Endothelial cell of umbilical vein (primary cell): Measurements from ENCODE around the gene LRRC27. TPM values are rescaled to one million over a fixed set of nuclear protein-coding genes. Genes with fewer than 3 reads are reported as not detected.
A peak's percentile ranks its signal among the peaks of the same experiment; 100 is the strongest.

ENCODE experiments used
- BruUV-seq: library from RNA; stranded (reverse); fragments of 400-500 nt; replicated peaks from 2 replicates; lab custom pipeline; 2021; lab: Mats Ljungman, UMichigan
- CTCF ChIA-PET: fragments of 300-600, 350-600 bp; sonication (Branson Sonifier 250); formaldehyde crosslinking; loops from one replicate; lab custom pipeline; 2021; ENCODE audit warnings: antibody characterized with exemption, inconsistent platforms; lab: Charles Lee
- POLR2A ChIA-PET: fragments of 300-600, 350-600 bp; sonication (Branson Sonifier 250); formaldehyde crosslinking; loops from one replicate; lab custom pipeline; 2021; ENCODE audit warnings: antibody characterized with exemption, inconsistent platforms; lab: Charles Lee
- DNase-seq: peaks from one replicate; pipeline ENCODE4 v3.0.0-alpha.2; 2011; ENCODE audit warnings: low read depth, low spot score
- FAIRE-seq: peaks from 2 replicates; lab custom pipeline; 2011; peaks lifted over from hg19 to GRCh38; lab: Jason Lieb, UNC
- H2AFZ ChIP-seq: 2 replicates; pipeline ENCODE4 v1.6.0; 2012; ENCODE audit warnings: low read depth, low read length, control low read depth, inconsistent platforms
- H3K27ac ChIP-seq: 2 replicates; pipeline ENCODE4 v1.5.1; 2011; ENCODE audit warnings: low read depth, mild to moderate bottlenecking, control low read depth, low read length, moderate library complexity; ENCODE audit not compliant: insufficient read depth
- H3K27me3 ChIP-seq, 2 experiments: 2 replicates each; pipeline versions ENCODE4 v1.6.0 to v1.6.1; 2011; ENCODE audit warnings: low read length in 2 of 2, mixed read lengths in 1 of 2; ENCODE audit not compliant: control insufficient read depth in 2 of 2, insufficient read depth in 2 of 2
- H3K36me3 ChIP-seq, 2 experiments: 2 replicates in 1 of 2; 3 replicates in 1 of 2; pipeline ENCODE4 v1.5.1; 2011; ENCODE audit warnings: low read length in 2 of 2, mild to moderate bottlenecking in 1 of 2, moderate library complexity in 1 of 2; ENCODE audit not compliant: control insufficient read depth in 2 of 2, insufficient read depth in 2 of 2; ENCODE audit errors: extremely low read depth in 1 of 2
- H3K4me1 ChIP-seq: 3 replicates; pipeline ENCODE4 v1.5.1; 2011; ENCODE audit warnings: mild to moderate bottlenecking, low read length; ENCODE audit not compliant: control insufficient read depth, insufficient read depth; ENCODE audit errors: extremely low read depth
- H3K4me2 ChIP-seq: 2 replicates; pipeline ENCODE4 v1.6.1; 2011; ENCODE audit warnings: low read length, control low read depth, mixed read lengths; ENCODE audit not compliant: insufficient read depth
- H3K4me3 ChIP-seq, 3 experiments: fragments of 200-600 bp in 1 of 3; sonication (generic), shearing (Covaris generic) in 1 of 3; replicated peaks in 1 of 3; 2 replicates each; pipeline ENCODE4 v1.5.1; 2011 to 2016; ENCODE audit warnings: control low read depth in 3 of 3, low read length in 3 of 3, mild to moderate bottlenecking in 2 of 3, inconsistent platforms in 1 of 3, low read depth in 1 of 3, moderate library complexity in 1 of 3; ENCODE audit not compliant: insufficient read depth in 1 of 3
- H3K79me2 ChIP-seq: 2 replicates; pipeline ENCODE4 v1.6.0; 2012; ENCODE audit warnings: low read length, inconsistent platforms; ENCODE audit not compliant: control insufficient read depth, insufficient read depth
- H3K9ac ChIP-seq: replicated peaks from 2 replicates; pipeline ENCODE3; 2011; ENCODE audit warnings: low read length, control low read depth; ENCODE audit not compliant: insufficient read depth; ENCODE audit errors: extremely low read depth
- H3K9me1 ChIP-seq: replicated peaks from 3 replicates; pipeline ENCODE4 v1.6.0; 2011; ENCODE audit warnings: mild to moderate bottlenecking, low read length; ENCODE audit not compliant: control insufficient read depth, insufficient read depth; ENCODE audit errors: extremely low read depth
- H3K9me3 ChIP-seq: replicated peaks from 2 replicates; pipeline ENCODE4 v1.5.1; 2012; ENCODE audit warnings: low read length, inconsistent platforms; ENCODE audit not compliant: control insufficient read depth, insufficient read depth
- H4K20me1 ChIP-seq: replicated peaks from 2 replicates; pipeline ENCODE3; 2011; ENCODE audit warnings: mild to moderate bottlenecking, low read length; ENCODE audit not compliant: control insufficient read depth, insufficient read depth; ENCODE audit errors: extremely low read depth
- CTCF ChIP-seq, 2 donors: IDR thresholded peaks; 1 replicate in 1 of 2; 2 replicates in 1 of 2; pipeline ENCODE4 v1.5.1; 2011; ENCODE audit warnings: low read length in 2 of 2, mild to moderate bottlenecking in 2 of 2, moderate library complexity in 2 of 2, control low read depth in 1 of 2, inconsistent platforms in 1 of 2, low read depth in 1 of 2; ENCODE audit not compliant: insufficient read depth in 1 of 2; ENCODE audit errors: extremely low read depth in 1 of 2
- EZH2 ChIP-seq: IDR thresholded peaks from 2 replicates; pipeline ENCODE4 v1.6.1; 2012; ENCODE audit warnings: borderline replicate concordance, low read depth, mild to moderate bottlenecking, moderate library complexity, low read length, inconsistent platforms; ENCODE audit not compliant: severe bottlenecking
- FOS ChIP-seq: IDR thresholded peaks from 2 replicates; pipeline ENCODE4 v1.6.1; 2011; ENCODE audit warnings: mild to moderate bottlenecking, low read length, moderate library complexity, borderline replicate concordance; ENCODE audit not compliant: insufficient read depth
- MAX ChIP-seq: IDR thresholded peaks from 2 replicates; pipeline ENCODE4 v1.6.1; 2011; ENCODE audit not compliant: insufficient read depth, insufficient read length
- MYC ChIP-seq: IDR thresholded peaks from one replicate; pipeline ENCODE4 v1.6.1; 2011; ENCODE audit warnings: mild to moderate bottlenecking, low read depth, low read length
- POLR2A ChIP-seq: IDR thresholded peaks from 2 replicates; pipeline ENCODE4 v1.6.1; 2012; ENCODE audit warnings: low read depth, mild to moderate bottlenecking, control low read depth, low read length
- dilution Hi-C: fragments of 300-500 bp; cut with MboI; formaldehyde crosslinking; loops from one replicate; pipeline ENCODE4 v1.15.0; 2019; ENCODE audit warnings: low sequenced_read_pairs; ENCODE audit not compliant: extremely low pct_ligation_motif_present
- intact Hi-C: fragments of 100-400 bp; cut with micrococcal nuclease; formaldehyde crosslinking; loops from one replicate; pipeline ENCODE4 v1.10.0; 2022
- polyA plus RNA-seq, 4 experiments: library from polyadenylated mRNA; depleted of rRNA in 3 of 4; stranded (reverse) in 3 of 4; unstranded in 1 of 4; fragments of >200 nt; gene quantifications; 2 replicates each; pipeline versions ENCODE4 v1.2.1 to v1.2.3, GENCODE V29; 2011 to 2012; ENCODE audit warnings: missing spikeins in 1 of 4
- total RNA-seq: library from RNA; stranded (reverse); gene quantifications from 2 replicates; pipeline ENCODE4 v1.2.3, GENCODE V29; 2021

Gene LRRC27
- total and polyA plus RNA-seq, 2 donors (not counting 3 experiments of a cell fraction or from before 2014, with no cell fraction given), result 8.3 to 13.6 TPM

GRCh38 chr10:132396494-132397035 is 64.6 kb downstream of the LRRC27 start:
- TF ChIP-seq EZH2, result no peak
- no peak for TF ChIP-seq MYC
- no peak for TF ChIP-seq MAX
- no peak for TF ChIP-seq POLR2A
- TF ChIP-seq CTCF (IDR thresholded peaks at IDR 0.05; ENCODE audit: extremely low read depth in 1 of 2, insufficient read depth in 1 of 2, low read depth in 1 of 2, low read length in 2 of 2), result peak in 1 of 2 donors; percentile 10
- TF ChIP-seq FOS, result no peak
- Histone ChIP-seq H3K4me1 (peaks cover 13% of the 10 kb centered on the region), H3K9me1 (no peaks in the 10 kb centered on the region), H3K27me3 (no peaks in the 10 kb centered on the region), H3K36me3 (no peaks in the 10 kb centered on the region), H3K9ac (peak overlapping the region; percentile 20), H3K4me3 (peak overlapping the region in 1 of 3 experiments; percentile 47), H3K79me2 (peaks cover 28% of the 10 kb centered on the region), H4K20me1 (no peaks in the 10 kb centered on the region), H3K9me3 (no peaks in the 10 kb centered on the region), H3K27ac (no peak overlapping the region), H3K4me2 (peak overlapping the region; percentile 24), H2AFZ (peak overlapping the region; percentile 18)
- ChIA-PET POLR2A (no interaction called here), CTCF (interaction anchor here (1.6 to 2.0 kb wide), 2 partner anchors 47 to 55 kb away, joined by 6 to 8 read pairs; no protein-coding TSS in a partner anchor)
- no TSS peak for BruUV-seq
- FAIRE-seq (no peak), DNase-seq (no peak)
- dilution Hi-C loops, result no loop called here
- intact Hi-C loops, result loop anchor here (2.0 kb wide), 1 partner anchor 140 kb away; the partner anchor contains the start of gene INPP5A
